ENCODE results near the gene PSMA8. TPM values are rescaled to one million over a fixed set of nuclear protein-coding genes. Genes with fewer than 3 reads are reported as not detected.

The PSMA8 gene
- total RNA-seq, 1 experiment from 2014 or later = not detected

GRCh38 chr18:26215247-26215970 is 81.7 kb downstream of the PSMA8 start:
- BruUV-seq (replicated peaks) = no TSS peak
- Histone ChIP-seq H3K9me3 (ENCODE audit: low read depth, low read length, poor library complexity, severe bottlenecking) (no peaks in the 10 kb centered on the region), H3K4me3 (ENCODE audit: low read depth, low read length, poor library complexity, severe bottlenecking) (no peak overlapping the region), H3K27me3 (replicated peaks; ENCODE audit: insufficient read depth, low read depth, low read length, poor library complexity) (no peaks in the 10 kb centered on the region), H3K27ac (ENCODE audit: low read depth, low read length, poor library complexity, severe bottlenecking) (no peak overlapping the region), H3K4me1 (ENCODE audit: insufficient read depth, low read length, poor library complexity, severe bottlenecking) (no peaks in the 10 kb centered on the region), H3K36me3 (ENCODE audit: insufficient read depth, low read length, poor library complexity, severe bottlenecking) (no peaks in the 10 kb centered on the region)
- TF ChIP-seq, protein P1, sequence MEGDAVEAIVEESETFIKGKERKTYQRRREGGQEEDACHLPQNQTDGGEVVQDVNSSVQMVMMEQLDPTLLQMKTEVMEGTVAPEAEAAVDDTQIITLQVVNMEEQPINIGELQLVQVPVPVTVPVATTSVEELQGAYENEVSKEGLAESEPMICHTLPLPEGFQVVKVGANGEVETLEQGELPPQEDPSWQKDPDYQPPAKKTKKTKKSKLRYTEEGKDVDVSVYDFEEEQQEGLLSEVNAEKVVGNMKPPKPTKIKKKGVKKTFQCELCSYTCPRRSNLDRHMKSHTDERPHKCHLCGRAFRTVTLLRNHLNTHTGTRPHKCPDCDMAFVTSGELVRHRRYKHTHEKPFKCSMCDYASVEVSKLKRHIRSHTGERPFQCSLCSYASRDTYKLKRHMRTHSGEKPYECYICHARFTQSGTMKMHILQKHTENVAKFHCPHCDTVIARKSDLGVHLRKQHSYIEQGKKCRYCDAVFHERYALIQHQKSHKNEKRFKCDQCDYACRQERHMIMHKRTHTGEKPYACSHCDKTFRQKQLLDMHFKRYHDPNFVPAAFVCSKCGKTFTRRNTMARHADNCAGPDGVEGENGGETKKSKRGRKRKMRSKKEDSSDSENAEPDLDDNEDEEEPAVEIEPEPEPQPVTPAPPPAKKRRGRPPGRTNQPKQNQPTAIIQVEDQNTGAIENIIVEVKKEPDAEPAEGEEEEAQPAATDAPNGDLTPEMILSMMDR (conservative IDR thresholded peaks at IDR 0.05; ENCODE audit: low read depth, low read length) = no peak
- TF ChIP-seq EZH2 (IDR thresholded peaks at IDR 0.05; ENCODE audit: borderline replicate concordance, low read depth, low read length, poor library complexity, severe bottlenecking) = no peak
- ChIA-PET CTCF (no interaction called here), POLR2A (ENCODE audit: low non-redundant PET) (no interaction called here)
- intact Hi-C loops (cut with micrococcal nuclease; ENCODE audit: unreplicated experiment) = no loop called here
- no peak for DNase-seq (ENCODE audit: low spot score)

GRCh38 chr18:26225022-26225693 is 91.5 kb downstream of the PSMA8 start:
- POLR2A ChIA-PET (ENCODE audit: low non-redundant PET) = no interaction called here
- H3K4me1 ChIP-seq (ENCODE audit: insufficient read depth, low read length, poor library complexity, severe bottlenecking) = no peaks in the 10 kb centered on the region
- DNase-seq (ENCODE audit: low spot score) = no peak
- H3K9me3 ChIP-seq (ENCODE audit: low read depth, low read length, poor library complexity, severe bottlenecking) = no peaks in the 10 kb centered on the region
- no peak for TF ChIP-seq EZH2 (IDR thresholded peaks at IDR 0.05; ENCODE audit: borderline replicate concordance, low read depth, low read length, poor library complexity, severe bottlenecking)
- TF ChIP-seq, protein P1 (conservative IDR thresholded peaks at IDR 0.05; ENCODE audit: low read depth, low read length) = no peak
- no TSS peak for BruUV-seq (replicated peaks)
- intact Hi-C loops (cut with micrococcal nuclease; ENCODE audit: unreplicated experiment) = no loop called here
- CTCF ChIA-PET = no interaction called here
- H3K4me3 ChIP-seq (ENCODE audit: low read depth, low read length, poor library complexity, severe bottlenecking) = no peak overlapping the region
- no peak overlapping the region for H3K27ac ChIP-seq (ENCODE audit: low read depth, low read length, poor library complexity, severe bottlenecking)
- H3K36me3 ChIP-seq (ENCODE audit: insufficient read depth, low read length, poor library complexity, severe bottlenecking) = no peaks in the 10 kb centered on the region
- H3K27me3 ChIP-seq (replicated peaks; ENCODE audit: insufficient read depth, low read depth, low read length, poor library complexity) = no peaks in the 10 kb centered on the region

DNA sequence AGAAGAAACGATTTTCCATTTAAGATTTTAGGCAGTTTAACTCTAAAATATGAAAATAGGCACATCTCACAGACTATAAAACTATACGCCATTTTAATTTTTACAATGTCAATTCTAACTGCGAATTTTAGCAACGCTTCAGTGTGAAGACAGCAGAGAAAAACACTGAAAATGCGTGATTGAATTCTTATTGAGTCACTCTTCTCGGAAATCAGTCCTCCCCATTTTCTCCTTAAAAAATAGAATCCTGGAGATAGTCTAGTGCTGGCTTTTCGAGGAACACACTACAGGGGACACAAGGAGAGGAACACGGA is 92.2 kb downstream of the PSMA8 start:
- CTCF ChIA-PET = no interaction called here
- BruUV-seq (replicated peaks) = no TSS peak

More for the DNA sequence above, 92.2 kb downstream of the PSMA8 start:
- H3K9me3 ChIP-seq (ENCODE audit: low read depth, low read length, poor library complexity, severe bottlenecking) = no peaks in the 10 kb centered on the region
- peak overlapping the region; percentile 60 for H3K4me3 ChIP-seq (ENCODE audit: low read depth, low read length, poor library complexity, severe bottlenecking)
- H3K27me3 ChIP-seq (replicated peaks; ENCODE audit: insufficient read depth, low read depth, low read length, poor library complexity) = no peaks in the 10 kb centered on the region
- intact Hi-C loops (cut with micrococcal nuclease; ENCODE audit: unreplicated experiment) = no loop called here
- TF ChIP-seq, protein P1 (conservative IDR thresholded peaks at IDR 0.05; ENCODE audit: low read depth, low read length) = no peak
- no peak for TF ChIP-seq EZH2 (IDR thresholded peaks at IDR 0.05; ENCODE audit: borderline replicate concordance, low read depth, low read length, poor library complexity, severe bottlenecking)
- DNase-seq (ENCODE audit: low spot score) = no peak
- POLR2A ChIA-PET (ENCODE audit: low non-redundant PET) = no interaction called here
- no peaks in the 10 kb centered on the region for H3K4me1 ChIP-seq (ENCODE audit: insufficient read depth, low read length, poor library complexity, severe bottlenecking)
- H3K36me3 ChIP-seq (ENCODE audit: insufficient read depth, low read length, poor library complexity, severe bottlenecking) = no peaks in the 10 kb centered on the region
- no peak overlapping the region for H3K27ac ChIP-seq (ENCODE audit: low read depth, low read length, poor library complexity, severe bottlenecking)

Data from A673 (cell line).